ENCODE data around the gene TUBGCP3. TPM values are rescaled to one million over a fixed set of nuclear protein-coding genes. Genes with fewer than 3 reads are reported as not detected.

TUBGCP3 gene
- total RNA-seq, 2 experiments from 2014 or later = 56.9 to 57.4 TPM

- CTCF ChIA-PET = no interaction called here
These were observed 36.9 kb upstream of the TUBGCP3 start for GRCh38 chr13:112624602-112625430.

GRCh38 chr13:112624040-112624439, 36.1 kb upstream of the TUBGCP3 start:
- Mint-ChIP-seq H3K4me1 (no peaks in the 10 kb centered on the region), H3K27ac (no peak overlapping the region), H3K27me3 (peaks cover 6% of the 10 kb centered on the region), H3K4me3 (no peak overlapping the region), H3K36me3 (ENCODE audit: low read depth) (no peaks in the 10 kb centered on the region), H3K9me3 (no peaks in the 10 kb centered on the region)
- DNase-seq = no peak
- POLR2A ChIA-PET = no interaction called here
- CTCF ChIA-PET = no interaction called here

More at GRCh38 chr13:112624602-112625430, 36.9 kb upstream of the TUBGCP3 start:
- DNase-seq = no peak
- Mint-ChIP-seq H3K27me3 (peaks cover 6% of the 10 kb centered on the region), H3K27ac (no peak overlapping the region), H3K4me1 (no peaks in the 10 kb centered on the region), H3K36me3 (ENCODE audit: low read depth) (no peaks in the 10 kb centered on the region), H3K4me3 (no peak overlapping the region), H3K9me3 (no peaks in the 10 kb centered on the region)
- POLR2A ChIA-PET = no interaction called here

- DNase-seq = no peak
- ChIA-PET POLR2A (no interaction called here), CTCF (no interaction called here)
- Mint-ChIP-seq H3K4me1 (no peaks in the 10 kb centered on the region), H3K36me3 (ENCODE audit: low read depth) (no peaks in the 10 kb centered on the region), H3K27ac (no peak overlapping the region), H3K27me3 (peaks cover 6% of the 10 kb centered on the region), H3K4me3 (no peak overlapping the region), H3K9me3 (no peaks in the 10 kb centered on the region)
These were observed 35.2 kb upstream of the TUBGCP3 start for GRCh38 chr13:112623051-112623711.

GRCh38 chr13:112622375-112622774, 34.4 kb upstream of the TUBGCP3 start:
- no peak for DNase-seq
- no peaks in the 10 kb centered on the region for H3K4me1 Mint-ChIP-seq
- H3K36me3 Mint-ChIP-seq (ENCODE audit: low read depth) = no peaks in the 10 kb centered on the region
- CTCF ChIA-PET = interaction anchor here (0.9 kb wide), 1 partner anchor 14 kb away, joined by 4 read pairs; no protein-coding TSS in a partner anchor
- POLR2A ChIA-PET = no interaction called here
- no peak overlapping the region for H3K27ac Mint-ChIP-seq
- peaks cover 6% of the 10 kb centered on the region for H3K27me3 Mint-ChIP-seq
- no peaks in the 10 kb centered on the region for H3K9me3 Mint-ChIP-seq
- H3K4me3 Mint-ChIP-seq = no peak overlapping the region

GRCh38 chr13:112619730-112620631, 32.0 kb upstream of the TUBGCP3 start:
- H3K4me3 Mint-ChIP-seq = no peak overlapping the region
- POLR2A ChIA-PET = no interaction called here
- H3K27me3 Mint-ChIP-seq = peaks cover 18% of the 10 kb centered on the region

GRCh38 chr13:112618501-112618900, 30.5 kb upstream of the TUBGCP3 start:
- H3K9me3 Mint-ChIP-seq = no peaks in the 10 kb centered on the region
- H3K4me3 Mint-ChIP-seq = no peak overlapping the region
- H3K4me1 Mint-ChIP-seq = no peaks in the 10 kb centered on the region
- ChIA-PET CTCF (no interaction called here), POLR2A (no interaction called here)
- DNase-seq = no peak
- H3K27me3 Mint-ChIP-seq = peaks cover 25% of the 10 kb centered on the region
- no peak overlapping the region for H3K27ac Mint-ChIP-seq
- H3K36me3 Mint-ChIP-seq (ENCODE audit: low read depth) = no peaks in the 10 kb centered on the region

More at GRCh38 chr13:112619730-112620631, 32.0 kb upstream of the TUBGCP3 start:
- no peaks in the 10 kb centered on the region for H3K36me3 Mint-ChIP-seq (ENCODE audit: low read depth)
- DNase-seq = no peak
- H3K9me3 Mint-ChIP-seq = no peaks in the 10 kb centered on the region
- no peaks in the 10 kb centered on the region for H3K4me1 Mint-ChIP-seq
- H3K27ac Mint-ChIP-seq = no peak overlapping the region
- CTCF ChIA-PET = interaction anchor here (0.5 kb wide), 1 partner anchor 688 kb away, joined by 3 read pairs; no protein-coding TSS in a partner anchor

GRCh38 chr13:112617754-112618375, 29.9 kb upstream of the TUBGCP3 start:
- DNase-seq = no peak
- Mint-ChIP-seq H3K4me1 (no peaks in the 10 kb centered on the region), H3K4me3 (no peak overlapping the region), H3K36me3 (ENCODE audit: low read depth) (no peaks in the 10 kb centered on the region), H3K27ac (no peak overlapping the region), H3K27me3 (peaks cover 25% of the 10 kb centered on the region), H3K9me3 (no peaks in the 10 kb centered on the region)
- ChIA-PET CTCF (interaction anchor here (0.7 kb wide), 1 partner anchor 22 kb away, joined by 4 read pairs; no protein-coding TSS in a partner anchor), POLR2A (no interaction called here)

- ChIA-PET POLR2A (no interaction called here), CTCF (interaction anchor here (0.7 to 2.1 kb wide), 4 partner anchors 10 to 50 kb away, joined by 3 to 9 read pairs (median 4); no protein-coding TSS in a partner anchor)
- peak; percentile 27 for DNase-seq
- Mint-ChIP-seq H3K9me3 (no peaks in the 10 kb centered on the region), H3K27me3 (peaks cover 22% of the 10 kb centered on the region), H3K4me3 (no peak overlapping the region), H3K36me3 (ENCODE audit: low read depth) (no peaks in the 10 kb centered on the region), H3K27ac (no peak overlapping the region), H3K4me1 (no peaks in the 10 kb centered on the region)
These were observed 28.8 kb upstream of the TUBGCP3 start for GRCh38 chr13:112616586-112617362.

- Mint-ChIP-seq H3K9me3 (no peaks in the 10 kb centered on the region), H3K36me3 (ENCODE audit: low read depth) (no peaks in the 10 kb centered on the region), H3K27me3 (peaks cover 25% of the 10 kb centered on the region), H3K27ac (no peak overlapping the region), H3K4me3 (no peak overlapping the region), H3K4me1 (no peaks in the 10 kb centered on the region)
- no peak for DNase-seq
- ChIA-PET POLR2A (no interaction called here), CTCF (interaction anchor here (2.1 kb wide), 1 partner anchor 9 kb away, joined by 9 read pairs; no protein-coding TSS in a partner anchor)
These were observed 27.4 kb upstream of the TUBGCP3 start for GRCh38 chr13:112615391-112615790.

- ChIA-PET POLR2A (no interaction called here), CTCF (interaction anchor here (2.1 kb wide), 1 partner anchor 9 kb away, joined by 9 read pairs; no protein-coding TSS in a partner anchor)
- Mint-ChIP-seq H3K27ac (no peak overlapping the region), H3K4me3 (no peak overlapping the region), H3K4me1 (no peaks in the 10 kb centered on the region), H3K9me3 (no peaks in the 10 kb centered on the region), H3K27me3 (peaks cover 27% of the 10 kb centered on the region), H3K36me3 (ENCODE audit: low read depth) (no peaks in the 10 kb centered on the region)
- no peak for DNase-seq
These were observed 26.9 kb upstream of the TUBGCP3 start for GRCh38 chr13:112614835-112615234.

- no peak for DNase-seq
- H3K4me3 Mint-ChIP-seq = no peak overlapping the region
- POLR2A ChIA-PET = interaction anchor here (1.6 kb wide), 1 partner anchor 20 kb away, joined by 7 read pairs; the partner anchor contains the start of gene TUBGCP3
- H3K4me1 Mint-ChIP-seq = peaks cover 12% of the 10 kb centered on the region
- peaks cover 34% of the 10 kb centered on the region for H3K27me3 Mint-ChIP-seq
- no peak overlapping the region for H3K27ac Mint-ChIP-seq
- CTCF ChIA-PET = interaction anchor here (1.0 to 1.4 kb wide), 4 partner anchors 14 to 96 kb away, joined by 3 to 5 read pairs (median 4); no protein-coding TSS in a partner anchor
- H3K36me3 Mint-ChIP-seq (ENCODE audit: low read depth) = no peaks in the 10 kb centered on the region
- no peaks in the 10 kb centered on the region for H3K9me3 Mint-ChIP-seq
These were observed 20.3 kb upstream of the TUBGCP3 start for GRCh38 chr13:112608212-112608611.

Data from activated CD4-positive, alpha-beta memory T cell treated with anti-CD3 and anti-CD28 coated beads, Interleukin-2, amount 10 ng/mL, durations not matched to agents 7 days and 5 days (primary cell).